H1 (cell line): ENCODE measurements around the gene SLC9C1.

Experiments used
- CHD1 ChIP-seq: IDR thresholded peaks from 2 replicates; pipeline ENCODE4 v1.6.1; 2012; ENCODE audit warnings: low read depth, low read length, improper control_type of control experiment
- PHF8 ChIP-seq: fragments of 200-600 bp; sonication (generic); conservative IDR thresholded peaks from 2 replicates; pipeline ENCODE4 v1.7.1; 2012; ENCODE audit warnings: low read depth, mild to moderate bottlenecking, inconsistent platforms, low read length, moderate library complexity
- SAP30 ChIP-seq: fragments of 300-600 bp; sonication (generic); IDR thresholded peaks from 2 replicates; pipeline ENCODE4 v1.7.1; 2012; ENCODE audit warnings: low read length, moderate library complexity, mild to moderate bottlenecking, inconsistent platforms; ENCODE audit not compliant: insufficient read depth, insufficient replicate concordance
- TF ChIP-seq, protein P1 (sequence below), 3 experiments: IDR thresholded peaks; 1 replicate in 2 of 3; 2 replicates in 1 of 3; pipeline versions ENCODE4 v1.5.1 to v1.6.1; 2011; ENCODE audit warnings: low read length in 3 of 3, mild to moderate bottlenecking in 3 of 3, inconsistent platforms in 2 of 3, low read depth in 1 of 3, moderate library complexity in 1 of 3; ENCODE audit not compliant: insufficient read depth in 1 of 3; ENCODE audit errors: control extremely low read depth in 1 of 3

DNA sequence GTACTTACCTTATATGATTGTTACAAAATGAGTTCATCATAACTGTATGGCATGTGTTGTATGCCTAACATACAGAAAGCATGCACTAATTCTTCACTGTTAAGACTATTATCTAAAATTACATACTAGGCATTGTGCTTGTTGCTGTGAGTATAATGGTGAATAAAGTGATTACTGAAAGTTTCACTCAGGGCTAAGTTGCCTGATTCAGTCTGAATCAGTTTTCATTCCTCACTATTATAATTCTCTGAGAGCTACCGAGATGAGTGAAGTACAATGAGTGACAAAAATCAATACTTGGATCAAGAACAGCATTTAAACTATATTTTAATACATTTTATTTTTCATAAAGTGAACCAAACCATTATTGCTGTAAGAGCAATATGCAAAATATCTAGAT lies 153.4 kb downstream of the SLC9C1 start:
- TF ChIP-seq SAP30 (no peak), CHD1 (no peak), PHF8 (no peak)
- TF ChIP-seq, protein P1, sequence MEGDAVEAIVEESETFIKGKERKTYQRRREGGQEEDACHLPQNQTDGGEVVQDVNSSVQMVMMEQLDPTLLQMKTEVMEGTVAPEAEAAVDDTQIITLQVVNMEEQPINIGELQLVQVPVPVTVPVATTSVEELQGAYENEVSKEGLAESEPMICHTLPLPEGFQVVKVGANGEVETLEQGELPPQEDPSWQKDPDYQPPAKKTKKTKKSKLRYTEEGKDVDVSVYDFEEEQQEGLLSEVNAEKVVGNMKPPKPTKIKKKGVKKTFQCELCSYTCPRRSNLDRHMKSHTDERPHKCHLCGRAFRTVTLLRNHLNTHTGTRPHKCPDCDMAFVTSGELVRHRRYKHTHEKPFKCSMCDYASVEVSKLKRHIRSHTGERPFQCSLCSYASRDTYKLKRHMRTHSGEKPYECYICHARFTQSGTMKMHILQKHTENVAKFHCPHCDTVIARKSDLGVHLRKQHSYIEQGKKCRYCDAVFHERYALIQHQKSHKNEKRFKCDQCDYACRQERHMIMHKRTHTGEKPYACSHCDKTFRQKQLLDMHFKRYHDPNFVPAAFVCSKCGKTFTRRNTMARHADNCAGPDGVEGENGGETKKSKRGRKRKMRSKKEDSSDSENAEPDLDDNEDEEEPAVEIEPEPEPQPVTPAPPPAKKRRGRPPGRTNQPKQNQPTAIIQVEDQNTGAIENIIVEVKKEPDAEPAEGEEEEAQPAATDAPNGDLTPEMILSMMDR (IDR thresholded peaks at IDR 0.05; ENCODE audit: control extremely low read depth in 1 of 3, insufficient read depth in 1 of 3, low read depth in 1 of 3, low read length in 3 of 3), result no peak
